ENCODE results near the gene MOB3A.

Gene MOB3A

DNA sequence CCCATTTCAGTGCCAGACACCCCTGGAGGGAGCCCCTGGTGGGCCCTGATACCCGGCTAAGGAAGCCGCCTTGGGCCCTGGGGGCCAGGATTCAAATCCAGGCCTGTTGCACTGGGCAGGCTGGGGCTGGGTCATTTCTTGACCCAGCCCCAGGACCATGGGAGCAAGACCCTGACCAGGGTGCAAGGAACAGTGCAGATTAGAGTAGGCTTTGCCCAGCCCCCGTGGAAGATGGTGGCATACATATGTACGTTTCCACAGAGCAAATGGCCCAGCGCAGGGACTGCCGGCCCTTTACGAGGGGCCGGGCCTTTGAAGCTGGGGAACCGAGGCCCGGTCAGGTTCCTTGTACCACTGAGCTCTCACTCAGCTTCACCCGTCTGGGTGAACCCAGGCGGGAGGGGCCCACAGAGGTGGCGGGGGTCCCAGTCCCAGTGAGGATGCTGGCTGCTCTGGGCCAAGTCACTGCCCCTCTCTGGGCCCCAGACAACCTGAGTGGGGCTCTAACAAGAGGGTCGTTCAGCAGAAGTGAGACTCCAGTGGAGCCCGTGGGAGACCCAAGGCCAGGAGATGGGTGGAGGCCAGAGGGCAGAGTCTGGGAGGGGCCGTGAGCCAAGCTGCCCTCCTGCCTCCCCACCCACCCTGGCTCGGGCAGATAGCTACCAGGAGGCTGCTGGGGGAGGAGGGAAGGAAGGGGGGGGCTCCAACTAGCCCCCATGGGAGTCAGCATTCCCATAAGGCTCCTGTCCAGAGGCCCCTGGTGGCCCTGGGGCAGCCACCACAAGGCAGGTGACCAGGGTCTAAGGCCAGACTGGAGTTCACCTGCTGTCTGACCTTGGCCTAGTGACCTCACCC, 47.8 kb downstream of the MOB3A start:
- no peaks in the 10 kb centered on the region for H3K27me3 ChIP-seq (ENCODE audit: insufficient read depth, low read depth, severe bottlenecking)
- TF ChIP-seq, protein P1, sequence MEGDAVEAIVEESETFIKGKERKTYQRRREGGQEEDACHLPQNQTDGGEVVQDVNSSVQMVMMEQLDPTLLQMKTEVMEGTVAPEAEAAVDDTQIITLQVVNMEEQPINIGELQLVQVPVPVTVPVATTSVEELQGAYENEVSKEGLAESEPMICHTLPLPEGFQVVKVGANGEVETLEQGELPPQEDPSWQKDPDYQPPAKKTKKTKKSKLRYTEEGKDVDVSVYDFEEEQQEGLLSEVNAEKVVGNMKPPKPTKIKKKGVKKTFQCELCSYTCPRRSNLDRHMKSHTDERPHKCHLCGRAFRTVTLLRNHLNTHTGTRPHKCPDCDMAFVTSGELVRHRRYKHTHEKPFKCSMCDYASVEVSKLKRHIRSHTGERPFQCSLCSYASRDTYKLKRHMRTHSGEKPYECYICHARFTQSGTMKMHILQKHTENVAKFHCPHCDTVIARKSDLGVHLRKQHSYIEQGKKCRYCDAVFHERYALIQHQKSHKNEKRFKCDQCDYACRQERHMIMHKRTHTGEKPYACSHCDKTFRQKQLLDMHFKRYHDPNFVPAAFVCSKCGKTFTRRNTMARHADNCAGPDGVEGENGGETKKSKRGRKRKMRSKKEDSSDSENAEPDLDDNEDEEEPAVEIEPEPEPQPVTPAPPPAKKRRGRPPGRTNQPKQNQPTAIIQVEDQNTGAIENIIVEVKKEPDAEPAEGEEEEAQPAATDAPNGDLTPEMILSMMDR (IDR thresholded peaks at IDR 0.05; ENCODE audit: low read depth, low read length), result no peak
- peaks cover 21% of the 10 kb centered on the region for H3K36me3 ChIP-seq
- H3K4me3 ChIP-seq (ENCODE audit: low read depth, low read length), result no peak overlapping the region
- DNase-seq, result no peak
- no peak overlapping the region for H3K27ac ChIP-seq
- no peaks in the 10 kb centered on the region for H3K9me3 ChIP-seq (ENCODE audit: severe bottlenecking)

DNA sequence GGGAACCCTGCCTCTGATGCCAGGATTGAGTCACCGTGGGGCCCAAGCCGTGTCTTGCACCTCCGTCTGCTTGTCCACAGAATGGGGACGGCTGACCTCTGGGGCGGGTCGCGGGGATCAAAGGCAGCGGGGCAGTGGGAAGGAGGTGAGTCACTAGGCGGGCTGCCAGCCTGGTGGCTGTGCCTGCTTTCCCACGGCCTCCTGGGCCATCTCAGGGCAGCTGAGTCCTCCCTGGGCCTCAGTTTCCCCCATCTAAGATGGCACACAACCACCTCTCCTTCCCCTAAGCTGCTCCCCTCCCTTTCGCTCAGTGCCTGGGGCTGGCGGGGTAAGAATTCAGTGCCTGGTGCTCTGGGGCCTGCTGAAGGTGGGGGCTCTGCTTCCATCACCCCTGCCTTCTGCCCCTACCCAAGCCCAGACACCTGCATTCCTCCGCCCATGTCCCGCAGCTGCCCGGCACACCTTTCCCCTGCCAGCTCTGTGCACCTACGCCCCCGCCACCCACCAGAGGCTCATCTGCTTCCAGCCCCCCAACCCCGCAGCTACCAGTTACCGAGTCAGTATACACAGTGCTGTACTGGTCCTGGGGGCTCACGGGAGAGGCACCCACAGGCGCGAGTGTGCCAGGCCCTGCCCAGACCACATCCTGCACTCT, 48.5 kb downstream of the MOB3A start:
- no peak overlapping the region for H3K4me3 ChIP-seq (ENCODE audit: low read depth, low read length)
- peaks cover 29% of the 10 kb centered on the region for H3K36me3 ChIP-seq
- TF ChIP-seq, protein P1 (IDR thresholded peaks at IDR 0.05; ENCODE audit: low read depth, low read length), result no peak
- no peaks in the 10 kb centered on the region for H3K9me3 ChIP-seq (ENCODE audit: severe bottlenecking)
- no peak overlapping the region for H3K27ac ChIP-seq
- no peak for DNase-seq
- no peaks in the 10 kb centered on the region for H3K27me3 ChIP-seq (ENCODE audit: insufficient read depth, low read depth, severe bottlenecking)

GRCh38 chr19:2047076-2047448, 49.1 kb downstream of the MOB3A start:
- no peaks in the 10 kb centered on the region for H3K9me3 ChIP-seq (ENCODE audit: severe bottlenecking)
- H3K36me3 ChIP-seq, result peaks cover 33% of the 10 kb centered on the region
- H3K27ac ChIP-seq, result no peak overlapping the region
- H3K4me3 ChIP-seq (ENCODE audit: low read depth, low read length), result no peak overlapping the region
- H3K27me3 ChIP-seq (ENCODE audit: insufficient read depth, low read depth, severe bottlenecking), result no peaks in the 10 kb centered on the region
- TF ChIP-seq, protein P1 (IDR thresholded peaks at IDR 0.05; ENCODE audit: low read depth, low read length), result no peak
- DNase-seq, result no peak

DNA sequence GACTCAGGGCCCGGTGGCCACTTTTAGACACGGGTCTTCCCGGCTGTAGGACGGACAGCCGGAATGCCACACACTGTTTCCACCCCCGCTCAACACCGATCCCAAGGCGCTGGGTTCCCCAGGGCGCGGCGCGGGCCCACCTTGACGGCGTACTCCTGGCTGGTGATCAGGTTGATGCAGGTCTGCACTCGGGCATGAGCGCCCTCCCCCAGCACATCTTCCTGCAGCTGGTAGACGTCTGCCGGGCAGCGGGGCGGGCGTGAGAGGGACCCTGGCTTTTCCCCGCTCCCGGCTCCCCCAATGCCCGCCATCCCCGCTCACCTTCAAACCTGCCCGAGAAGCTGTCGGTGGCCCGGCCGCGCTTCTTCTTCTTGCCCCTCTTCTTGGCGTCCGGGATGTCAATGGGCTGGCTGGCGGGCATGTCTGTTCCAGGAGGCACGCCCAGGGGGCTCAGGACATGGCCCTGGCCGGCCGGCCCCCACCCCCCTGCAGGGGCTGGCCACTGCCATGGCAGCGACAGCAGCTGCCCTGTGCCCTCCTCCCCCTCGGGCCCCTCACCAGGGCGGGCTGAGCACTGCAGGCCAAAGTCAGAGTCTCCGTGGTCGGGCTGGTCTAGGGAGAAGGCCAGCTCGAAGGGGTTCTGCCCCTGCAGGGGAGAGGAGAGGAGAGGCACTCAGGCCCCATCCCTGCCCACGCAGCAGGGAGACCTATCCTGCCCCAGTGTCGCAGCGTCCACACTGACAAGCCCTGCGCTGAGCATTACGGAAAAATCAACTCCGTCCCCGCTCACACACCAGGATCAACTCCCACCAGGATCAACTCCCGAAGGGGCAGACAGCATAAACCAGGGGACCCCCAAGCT, 49.8 kb downstream of the MOB3A start:
- TF ChIP-seq, protein P1 (IDR thresholded peaks at IDR 0.05; ENCODE audit: low read depth, low read length), result no peak
- H3K27ac ChIP-seq, result no peak overlapping the region
- peaks cover 33% of the 10 kb centered on the region for H3K36me3 ChIP-seq
- no peak for DNase-seq
- no peaks in the 10 kb centered on the region for H3K9me3 ChIP-seq (ENCODE audit: severe bottlenecking)
- H3K4me3 ChIP-seq (ENCODE audit: low read depth, low read length), result no peak overlapping the region
- no peaks in the 10 kb centered on the region for H3K27me3 ChIP-seq (ENCODE audit: insufficient read depth, low read depth, severe bottlenecking)

DNA sequence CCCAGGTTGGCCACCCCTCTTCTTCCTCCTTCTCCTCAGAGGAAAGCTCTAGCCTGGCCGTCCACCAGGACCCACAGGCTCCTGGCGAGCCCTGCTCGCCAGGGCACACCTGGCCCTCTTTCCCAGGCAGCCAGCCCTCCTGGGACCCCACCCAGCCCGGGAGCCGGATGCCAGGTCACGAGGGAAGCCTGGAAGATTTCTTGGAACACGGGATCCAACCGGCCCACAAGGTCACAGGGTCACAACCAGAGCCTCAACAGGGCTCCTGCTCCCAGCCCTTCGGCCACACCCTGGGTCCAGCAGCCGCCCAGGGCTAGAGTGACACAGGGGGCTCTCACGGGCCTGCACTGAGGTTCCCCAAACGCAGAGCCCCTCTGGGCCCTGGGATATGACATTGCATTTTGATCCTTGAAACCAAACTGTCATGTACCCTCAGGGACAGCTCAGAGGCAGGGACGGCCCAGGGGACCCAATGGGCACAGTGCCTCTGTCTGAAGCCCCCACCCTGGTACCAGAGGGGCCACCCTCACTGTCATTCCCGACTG, 50.6 kb downstream of the MOB3A start:
- Histone ChIP-seq H3K27me3 (ENCODE audit: insufficient read depth, low read depth, severe bottlenecking) (no peaks in the 10 kb centered on the region), H3K27ac (no peak overlapping the region), H3K36me3 (peaks cover 38% of the 10 kb centered on the region), H3K4me3 (ENCODE audit: low read depth, low read length) (no peak overlapping the region), H3K9me3 (ENCODE audit: severe bottlenecking) (no peaks in the 10 kb centered on the region)
- TF ChIP-seq, protein P1 (IDR thresholded peaks at IDR 0.05; ENCODE audit: low read depth, low read length), result no peak
- DNase-seq, result no peak

All from WERI-Rb-1 (cell line).